Astrocyte of the spinal cord (primary cell): ENCODE data around the gene KRTAP12-3.
"Not testable (repeated sequence)": the region's sequence is repeated elsewhere in the genome, so short reads cannot be mapped to it uniquely, and the experiment has no call there.

Source experiments
- DNase-seq: peaks from one replicate; pipeline ENCODE4 v3.0.0; 2011; ENCODE audit warnings: low read depth, low spot score
- H3K4me3 ChIP-seq: 2 replicates; pipeline ENCODE4 v1.5.1; 2011; ENCODE audit warnings: low read depth, mild to moderate bottlenecking, low read length, moderate library complexity
- CTCF ChIP-seq: IDR thresholded peaks from 2 replicates; pipeline ENCODE4 v1.5.1; 2012; ENCODE audit warnings: low read depth, mild to moderate bottlenecking, low read length, inconsistent platforms
- in situ Hi-C: cut with HindIII; loops from 2 replicates; pipeline ENCODE4 v1.10.0; 2017; ENCODE audit warnings: low sequenced_read_pairs

The KRTAP12-3 gene

DNA sequence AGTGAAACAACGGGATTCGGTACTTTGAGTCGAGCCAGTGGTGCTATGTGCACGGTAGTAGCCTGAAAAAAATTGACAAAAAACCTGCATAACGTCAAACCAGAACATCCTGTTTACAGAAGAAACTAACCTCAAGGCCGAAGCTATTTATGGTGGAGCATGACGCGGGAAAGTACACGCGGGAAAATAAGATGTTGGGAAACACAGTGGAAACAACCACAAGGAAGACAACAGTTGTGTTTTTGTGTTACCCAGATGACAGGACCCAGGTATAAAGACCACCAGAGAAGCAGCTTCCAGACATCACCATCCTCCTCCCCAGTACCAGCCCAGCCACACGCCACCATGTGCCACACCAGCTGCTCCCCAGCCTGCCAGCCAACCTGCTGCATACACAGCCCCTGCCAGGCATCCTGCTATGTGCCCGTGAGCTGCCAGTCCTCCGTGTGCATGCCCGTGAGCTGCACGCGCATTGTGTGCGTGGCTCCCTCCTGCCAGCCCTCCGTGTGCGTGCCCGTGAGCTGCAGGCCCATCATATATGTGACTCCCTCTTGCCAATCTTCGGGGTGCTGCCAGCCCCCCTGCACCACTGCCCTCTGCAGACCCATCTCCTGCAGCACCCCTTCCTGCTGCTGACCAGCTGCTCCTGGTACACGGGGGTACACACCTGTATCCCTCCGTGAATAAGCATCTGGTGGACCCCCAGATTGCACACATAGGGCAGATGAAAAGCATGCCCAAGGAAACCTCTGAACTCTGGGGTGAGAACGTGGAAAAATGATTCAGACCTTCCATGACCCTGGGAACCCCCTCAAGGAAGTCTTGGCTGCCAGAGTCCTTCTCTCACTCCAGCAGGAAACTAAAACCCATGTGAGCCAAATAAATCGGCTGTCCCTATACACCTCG is at the start of gene KRTAP12-3:
TSS of gene KRTAP12-3 (plus strand) at position 298 of the 906 bp plus-strand sequence. CDS start at position 346, 48 bp downstream.
- no peak within 1 kb of the TSS for H3K4me3 ChIP-seq
- no peak for TF ChIP-seq CTCF
- no peak for DNase-seq

DNA sequence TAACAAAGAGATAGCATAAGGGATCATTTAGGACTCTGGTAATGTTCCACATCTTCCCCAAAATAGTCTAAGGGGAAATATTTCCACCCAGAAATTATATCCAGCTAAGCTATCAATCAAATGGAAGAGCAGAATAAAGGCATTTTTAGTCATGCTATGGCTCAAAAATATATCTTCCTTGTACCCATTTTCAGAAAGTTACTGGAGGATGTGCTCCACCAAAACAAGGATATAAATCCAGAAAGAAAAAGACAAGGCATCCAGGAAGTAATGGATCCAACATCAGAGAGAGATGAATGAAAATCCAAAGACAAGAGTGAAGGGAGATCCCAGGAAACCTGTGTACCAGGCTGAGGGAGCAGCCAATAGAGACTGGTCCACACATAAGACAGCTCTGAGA is 48.5 kb upstream of the KRTAP12-3 start:
- no peak overlapping the region for H3K4me3 ChIP-seq
- no peak for DNase-seq
- no peak for TF ChIP-seq CTCF
- in situ Hi-C loops = no loop called here

More for the DNA sequence above, at the start of gene KRTAP12-3:
- in situ Hi-C loops = no loop called here

DNA sequence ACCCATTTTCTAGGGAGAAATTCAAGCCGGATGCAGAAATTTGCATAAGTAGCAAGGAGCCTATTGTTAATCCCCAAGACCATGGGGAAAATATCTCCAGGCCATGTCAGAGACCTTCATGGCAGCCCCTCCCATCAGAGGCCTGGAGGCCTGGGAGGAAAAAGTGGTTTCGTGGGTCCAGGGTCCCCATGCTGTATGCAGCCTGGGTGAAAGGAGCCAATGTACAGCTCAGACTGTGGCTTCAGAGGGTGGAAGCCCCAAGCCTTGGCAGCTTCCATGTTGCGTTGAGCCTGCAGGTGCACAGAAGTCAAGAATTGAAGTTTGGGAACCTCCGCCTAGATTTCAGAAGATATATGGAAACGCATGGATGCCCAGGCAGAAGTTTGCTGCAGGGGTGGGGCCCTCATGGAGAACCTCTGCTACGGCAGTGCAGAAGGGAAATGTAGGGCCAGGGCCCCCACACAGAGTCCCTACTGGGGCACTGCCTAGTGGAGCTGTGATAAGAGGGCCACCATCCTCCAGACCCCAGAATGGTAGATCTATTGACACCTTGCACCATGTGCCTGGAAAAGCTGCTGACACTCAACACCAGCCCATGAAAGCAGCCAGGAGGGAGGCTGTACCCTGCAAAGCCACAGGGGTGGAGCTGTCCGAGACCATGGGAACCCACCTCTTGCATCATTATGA is 47.4 kb upstream of the KRTAP12-3 start:
- in situ Hi-C loops, H3K4me3 ChIP-seq, DNase-seq: not testable (repeated sequence)

GRCh38 chr21:44611551-44611950 is 46.2 kb upstream of the KRTAP12-3 start:
- no peak for DNase-seq
- in situ Hi-C loops = no loop called here
- no peak overlapping the region for H3K4me3 ChIP-seq
- TF ChIP-seq CTCF = no peak

DNA sequence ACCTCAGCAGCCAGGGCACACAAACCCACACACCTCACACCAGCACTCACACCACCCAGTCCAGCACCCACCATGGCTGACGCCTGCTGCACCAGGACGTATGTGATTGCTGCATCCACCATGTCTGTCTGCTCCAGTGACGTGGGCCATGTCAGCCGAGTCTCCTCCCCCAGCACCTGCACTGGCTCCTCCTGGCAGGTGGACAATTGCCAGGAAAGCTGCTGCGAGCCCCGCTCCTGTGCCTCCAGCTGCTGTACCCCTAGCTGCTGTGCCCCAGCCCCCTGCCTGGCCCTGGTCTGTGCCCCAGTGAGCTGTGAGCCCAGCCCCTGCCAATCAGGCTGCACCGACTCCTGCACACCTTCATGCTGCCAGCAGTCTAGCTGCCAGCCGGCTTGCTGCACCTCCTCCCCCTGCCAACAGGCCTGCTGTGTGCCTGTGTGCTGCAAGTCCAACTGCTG is 45.7 kb upstream of the KRTAP12-3 start, which contains the start of gene KRTAP10-8:
TSS of gene KRTAP10-8 (plus strand) at position 51 of the 458 bp plus-strand sequence. CDS start at position 73, 22 bp downstream.
- H3K4me3 ChIP-seq = no peak within 1 kb of the TSS
- TF ChIP-seq CTCF = no peak
- in situ Hi-C loops = no loop called here
- DNase-seq = no peak

GRCh38 chr21:44612669-44613229 is 45.0 kb upstream of the KRTAP12-3 start:
- no peak for TF ChIP-seq CTCF
- in situ Hi-C loops = no loop called here
- no peak overlapping the region for H3K4me3 ChIP-seq
- DNase-seq = no peak
